NB4 (cell line): ENCODE results near the gene SORL1-AS1.

Experiments
- CTCF ChIP-seq: IDR thresholded peaks from one replicate; pipeline ENCODE4 v1.5.1; 2012; ENCODE audit warnings: low read depth, low read length
- MAX ChIP-seq: IDR thresholded peaks from 2 replicates; pipeline ENCODE4 v1.6.1; 2011; ENCODE audit warnings: low read depth, low read length
- POLR2A ChIP-seq: IDR thresholded peaks from 2 replicates; pipeline ENCODE4 v1.6.1; 2011; ENCODE audit warnings: mild to moderate bottlenecking; ENCODE audit not compliant: insufficient read length; ENCODE audit errors: extremely low read depth

- TF ChIP-seq CTCF (no peak), MAX (no peak), POLR2A (no peak)
These were observed 25.4 kb downstream of the SORL1-AS1 start for GRCh38 chr11:121427400-121427744.
